IPS-15b (cell line): ENCODE measurements around the gene MAGI1.
A peak's percentile ranks its signal among the peaks of the same experiment; 100 is the strongest.

Experiments
- H3K27me3 ChIP-seq: one replicate; pipeline ENCODE4 v1.6.1; 2013; ENCODE audit warnings: low read length; ENCODE audit not compliant: control insufficient read depth, insufficient read depth
- H3K36me3 ChIP-seq: one replicate; pipeline ENCODE4 v1.6.1; 2013; ENCODE audit warnings: low read length; ENCODE audit not compliant: control insufficient read depth, insufficient read depth
- H3K4me1 ChIP-seq: one replicate; pipeline ENCODE4 v1.6.1; 2013; ENCODE audit warnings: mild to moderate bottlenecking, low read length; ENCODE audit not compliant: control insufficient read depth, insufficient read depth
- H3K4me3 ChIP-seq: one replicate; pipeline ENCODE4 v1.5.1; 2013; ENCODE audit warnings: low read depth, low read length
- H3K9ac ChIP-seq: one replicate; pipeline ENCODE4 v1.6.1; 2013; ENCODE audit warnings: low read depth, mild to moderate bottlenecking, low read length
- H3K9me3 ChIP-seq: one replicate; pipeline ENCODE4 v1.6.1; 2013; ENCODE audit warnings: mild to moderate bottlenecking, low read length; ENCODE audit not compliant: control insufficient read depth, insufficient read depth

MAGI1 gene

DNA sequence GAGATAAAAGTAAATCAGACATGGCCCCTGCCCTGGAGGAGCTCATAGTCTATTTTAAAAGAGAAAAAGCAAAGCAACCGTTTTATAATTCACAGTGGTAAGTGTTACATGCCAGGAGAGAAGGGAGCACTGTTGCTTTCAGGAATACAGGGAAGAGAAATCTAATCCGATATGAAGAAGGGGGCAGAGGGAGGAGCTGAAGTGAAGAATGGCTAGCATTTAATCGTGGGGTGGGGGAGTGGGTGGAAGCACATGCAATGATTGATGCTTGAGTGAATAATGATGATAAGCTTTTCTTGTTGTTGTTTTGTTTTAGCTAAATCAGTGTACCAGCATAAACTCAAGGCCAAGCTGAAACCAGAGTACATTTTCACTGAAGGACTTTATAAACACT, 629.5 kb downstream of the MAGI1 start:
- Histone ChIP-seq H3K9ac (no peak overlapping the region), H3K4me1 (peaks cover 4% of the 10 kb centered on the region), H3K36me3 (no peaks in the 10 kb centered on the region), H3K9me3 (no peaks in the 10 kb centered on the region), H3K27me3 (no peaks in the 10 kb centered on the region), H3K4me3 (no peak overlapping the region)

DNA sequence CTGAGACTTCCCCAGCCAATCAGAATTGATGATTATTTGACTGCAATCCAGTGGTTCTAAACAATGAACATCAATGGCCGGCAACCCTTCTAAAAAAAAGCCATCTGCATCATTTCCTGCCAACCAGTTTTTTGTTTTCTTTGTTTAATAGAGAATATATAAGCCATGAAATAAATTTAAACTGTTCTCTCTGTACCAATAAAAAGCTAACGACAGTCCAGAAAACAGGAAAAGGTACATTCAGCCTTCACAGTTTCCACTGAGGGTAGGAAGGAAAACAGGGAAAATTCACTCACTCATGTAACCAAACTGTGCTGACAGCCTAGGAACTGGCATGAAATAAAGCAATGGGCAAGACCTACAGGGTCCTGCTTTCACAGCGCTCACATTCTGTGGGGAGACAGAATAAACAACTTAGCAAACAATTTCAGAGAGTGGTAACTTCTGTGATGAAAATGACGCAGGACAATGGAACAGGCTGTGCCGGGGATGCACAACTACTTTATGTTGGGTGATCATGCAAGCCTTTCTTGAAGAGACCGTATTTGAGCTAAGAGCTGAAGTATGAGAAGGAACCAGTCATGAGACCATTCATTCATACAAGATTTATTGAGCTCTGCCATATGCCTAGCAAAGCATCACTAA, 630.1 kb downstream of the MAGI1 start:
- H3K4me3 ChIP-seq = no peak overlapping the region
- no peaks in the 10 kb centered on the region for H3K36me3 ChIP-seq
- H3K27me3 ChIP-seq = no peaks in the 10 kb centered on the region
- H3K9me3 ChIP-seq = no peaks in the 10 kb centered on the region
- no peak overlapping the region for H3K9ac ChIP-seq
- peaks cover 4% of the 10 kb centered on the region for H3K4me1 ChIP-seq

DNA sequence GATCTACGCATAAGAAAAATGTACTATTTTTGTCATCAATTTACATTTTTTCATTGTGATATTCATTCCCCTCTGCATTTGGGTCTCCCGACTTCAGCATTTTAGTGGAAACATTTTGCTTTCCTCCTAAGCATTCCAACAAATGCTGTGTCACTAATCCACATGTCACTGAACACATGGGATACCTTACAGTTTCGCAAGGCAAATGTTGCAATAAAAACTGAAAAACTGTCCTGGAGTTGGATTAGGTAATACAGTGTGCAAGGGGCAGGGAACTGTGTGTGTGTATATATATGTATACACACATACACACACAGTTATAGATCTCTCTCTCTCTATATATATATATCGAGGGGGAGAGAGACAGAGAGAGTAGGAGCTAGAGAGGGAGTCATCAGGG, 632.2 kb downstream of the MAGI1 start:
- H3K4me1 ChIP-seq = peaks cover 18% of the 10 kb centered on the region

DNA sequence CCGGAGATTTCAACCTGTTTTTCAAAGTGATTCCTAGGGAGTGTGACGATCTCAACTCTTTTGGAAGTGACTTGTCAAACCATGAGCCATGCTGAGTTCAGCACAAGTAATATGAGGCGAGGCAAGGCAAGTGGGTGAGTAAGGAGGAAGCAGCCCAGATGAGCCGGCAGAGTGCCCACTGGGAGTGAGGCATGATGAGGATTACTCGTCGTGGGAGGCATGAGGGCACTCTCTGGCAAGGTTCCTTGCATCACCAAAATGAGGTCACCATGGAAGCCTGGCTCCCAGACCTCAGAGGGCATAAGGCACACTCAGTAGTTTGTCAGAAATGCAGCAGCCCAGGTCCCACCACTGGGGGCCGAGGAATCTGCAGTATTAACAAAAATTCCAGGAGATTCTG, 636.1 kb downstream of the MAGI1 start:
- no peaks in the 10 kb centered on the region for H3K36me3 ChIP-seq
- H3K9ac ChIP-seq = no peak overlapping the region
- H3K4me3 ChIP-seq = no peak overlapping the region
- H3K9me3 ChIP-seq = no peaks in the 10 kb centered on the region
- peaks cover 32% of the 10 kb centered on the region for H3K4me1 ChIP-seq
- no peaks in the 10 kb centered on the region for H3K27me3 ChIP-seq

More for the DNA sequence above, 632.2 kb downstream of the MAGI1 start:
- Histone ChIP-seq H3K9ac (no peak overlapping the region), H3K27me3 (no peaks in the 10 kb centered on the region), H3K9me3 (no peaks in the 10 kb centered on the region), H3K4me3 (no peak overlapping the region), H3K36me3 (no peaks in the 10 kb centered on the region)

DNA sequence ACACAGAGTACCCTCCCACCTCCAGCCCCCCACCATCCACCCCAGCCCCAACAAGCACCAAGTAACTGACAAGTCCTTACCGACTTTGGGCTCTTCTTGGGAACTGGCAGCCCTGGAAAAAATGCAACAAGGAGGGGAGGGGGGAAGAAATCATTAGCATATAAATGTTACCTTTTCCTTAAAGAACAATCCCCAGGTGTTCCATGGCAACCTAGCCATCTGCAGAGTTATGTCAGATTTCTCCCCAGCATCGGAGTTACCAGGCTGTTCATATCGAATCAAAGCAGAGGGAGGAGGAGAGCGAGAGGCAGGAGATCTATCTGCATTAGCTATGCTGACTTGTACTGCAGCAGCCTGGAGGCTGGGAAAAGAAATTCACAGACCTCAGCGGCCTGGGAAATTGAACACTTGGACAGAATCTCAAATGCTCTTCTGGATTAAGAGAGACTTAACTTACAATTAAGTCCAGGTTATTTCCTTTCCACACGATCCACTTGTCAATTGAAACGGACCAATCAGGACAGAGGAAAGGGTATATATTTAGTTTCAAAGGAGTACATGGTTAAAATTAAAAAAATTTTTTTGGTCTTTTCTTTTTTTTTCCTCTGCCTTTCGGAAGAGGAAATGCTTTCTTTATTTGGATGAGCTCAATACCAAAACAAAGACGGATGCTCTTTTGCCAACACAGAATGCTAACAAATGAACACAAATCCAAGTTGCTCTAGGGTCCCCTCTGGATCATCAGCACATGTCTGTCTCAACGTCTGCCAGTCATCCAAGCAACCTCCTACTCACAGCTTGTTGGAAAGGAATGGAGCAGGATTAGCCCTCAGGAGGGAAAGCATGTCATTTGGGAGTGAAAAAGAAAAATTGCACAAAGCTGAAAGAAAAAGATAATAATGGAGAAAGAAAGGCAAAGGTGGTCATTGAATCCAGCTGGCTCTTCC, 637.1 kb downstream of the MAGI1 start:
- H3K27me3 ChIP-seq = no peaks in the 10 kb centered on the region
- H3K9ac ChIP-seq = no peak overlapping the region
- H3K9me3 ChIP-seq = no peaks in the 10 kb centered on the region
- H3K36me3 ChIP-seq = no peaks in the 10 kb centered on the region
- H3K4me1 ChIP-seq = peaks cover 32% of the 10 kb centered on the region
- H3K4me3 ChIP-seq = peak overlapping the region; percentile 41

DNA sequence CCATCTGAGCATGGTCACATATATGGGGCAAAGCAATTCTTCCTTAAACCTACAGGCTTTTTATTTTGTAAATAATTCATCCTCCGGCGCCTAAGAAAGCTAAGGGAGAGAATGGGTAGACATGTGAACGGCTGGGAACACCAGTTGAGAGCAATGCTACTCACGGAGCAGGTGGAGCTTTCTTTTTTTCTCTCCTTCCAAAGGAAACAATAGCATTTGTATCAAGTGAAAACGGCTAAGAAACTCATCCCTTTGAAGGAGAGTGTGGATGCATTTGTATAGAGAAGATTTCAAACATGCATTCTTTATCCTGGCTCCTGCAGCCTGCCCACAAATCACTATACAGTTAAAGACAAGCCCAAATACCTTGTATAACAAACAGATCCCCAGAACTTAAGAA, 637.8 kb downstream of the MAGI1 start:
- Histone ChIP-seq H3K9ac (no peak overlapping the region), H3K4me3 (peak overlapping the region; percentile 9), H3K36me3 (no peaks in the 10 kb centered on the region), H3K27me3 (no peaks in the 10 kb centered on the region), H3K9me3 (no peaks in the 10 kb centered on the region), H3K4me1 (peaks cover 32% of the 10 kb centered on the region)

DNA sequence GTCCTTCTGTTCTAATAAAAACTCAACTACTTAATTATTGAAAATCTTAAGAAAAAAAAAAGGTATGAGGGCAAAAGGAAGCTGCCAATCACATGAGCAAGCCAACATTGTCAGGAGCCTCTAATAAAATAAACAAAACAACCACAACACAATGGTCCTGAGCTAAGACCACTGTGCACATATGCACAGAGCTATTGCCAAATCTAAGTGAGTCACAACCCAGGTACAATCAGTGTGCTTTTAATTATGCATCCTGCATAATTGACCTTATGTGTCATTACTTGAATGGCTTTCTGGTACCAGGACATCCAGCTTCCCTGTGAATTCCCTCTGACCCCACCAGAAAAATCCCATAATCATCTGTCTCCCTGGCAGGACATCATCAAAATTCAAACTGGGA, 639.8 kb downstream of the MAGI1 start:
- Histone ChIP-seq H3K9ac (no peak overlapping the region), H3K9me3 (no peaks in the 10 kb centered on the region), H3K27me3 (no peaks in the 10 kb centered on the region), H3K36me3 (no peaks in the 10 kb centered on the region), H3K4me1 (peaks cover 32% of the 10 kb centered on the region), H3K4me3 (no peak overlapping the region)

DNA sequence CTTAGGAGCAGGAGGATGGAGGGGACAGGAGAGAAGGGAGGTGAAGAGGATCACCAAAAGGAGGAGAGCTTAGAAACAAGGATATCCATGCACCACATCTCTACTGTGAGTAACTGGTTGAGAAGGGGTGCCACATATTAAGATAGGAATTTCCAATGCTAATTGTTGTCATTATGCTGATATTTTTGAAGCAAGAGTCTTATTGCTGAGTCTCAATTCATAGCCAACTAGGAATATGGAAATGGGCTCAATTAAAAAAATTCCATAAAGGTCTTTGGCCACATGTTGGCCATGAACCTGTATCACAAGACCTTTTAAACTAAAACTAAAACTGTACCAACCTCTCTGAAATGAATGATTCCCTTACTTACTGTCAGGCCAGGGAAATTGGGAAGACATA, 642.6 kb downstream of the MAGI1 start:
- Histone ChIP-seq H3K36me3 (no peaks in the 10 kb centered on the region), H3K4me1 (peaks cover 27% of the 10 kb centered on the region), H3K9ac (no peak overlapping the region), H3K9me3 (no peaks in the 10 kb centered on the region), H3K27me3 (no peaks in the 10 kb centered on the region), H3K4me3 (no peak overlapping the region)

DNA sequence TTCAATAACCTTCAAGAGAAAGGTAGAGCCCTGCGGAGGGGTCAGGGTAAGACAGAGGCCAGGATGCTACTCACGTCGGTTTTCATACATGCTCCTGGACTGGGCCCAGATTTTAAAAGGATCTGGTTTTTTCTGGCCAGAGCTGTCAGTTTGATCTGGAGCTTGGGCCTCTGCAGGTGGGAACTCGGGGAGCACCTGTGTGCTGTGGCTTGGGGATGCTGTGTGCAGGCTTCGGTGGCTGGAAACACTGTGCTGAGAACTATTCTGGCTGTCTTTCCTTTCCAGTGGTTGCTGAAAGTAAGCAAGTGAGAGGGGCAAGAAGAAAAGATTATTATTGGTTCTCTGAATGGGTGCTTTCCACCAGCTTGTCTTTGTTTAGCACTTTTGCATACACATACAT, 647.6 kb downstream of the MAGI1 start:
- no peaks in the 10 kb centered on the region for H3K9me3 ChIP-seq
- no peak overlapping the region for H3K9ac ChIP-seq
- H3K36me3 ChIP-seq = peaks cover 8% of the 10 kb centered on the region
- no peaks in the 10 kb centered on the region for H3K27me3 ChIP-seq
- H3K4me3 ChIP-seq = no peak overlapping the region
- H3K4me1 ChIP-seq = peaks cover 10% of the 10 kb centered on the region

DNA sequence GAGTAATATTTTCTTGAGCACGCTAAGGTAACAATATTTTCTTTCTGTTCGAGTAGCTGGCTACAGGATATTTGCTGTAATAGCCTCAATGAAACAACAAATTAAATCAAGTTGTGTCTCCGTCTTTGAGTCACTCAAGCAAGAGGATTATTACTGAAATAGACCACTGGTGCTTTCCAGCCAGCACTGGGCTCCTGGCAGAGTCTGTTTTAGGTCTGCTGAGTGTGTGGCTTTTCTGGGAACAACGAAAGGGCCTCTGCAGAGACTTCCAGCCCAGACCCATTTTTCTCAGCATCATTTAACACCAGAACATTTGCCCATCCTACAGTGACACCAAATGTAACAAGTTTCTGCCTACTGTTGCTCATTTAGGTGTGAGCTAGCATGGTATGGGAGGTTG, 652.9 kb downstream of the MAGI1 start:
- no peaks in the 10 kb centered on the region for H3K27me3 ChIP-seq
- peaks cover 15% of the 10 kb centered on the region for H3K36me3 ChIP-seq
- no peaks in the 10 kb centered on the region for H3K4me1 ChIP-seq
- H3K9ac ChIP-seq = no peak overlapping the region
- no peaks in the 10 kb centered on the region for H3K9me3 ChIP-seq
- H3K4me3 ChIP-seq = no peak overlapping the region

DNA sequence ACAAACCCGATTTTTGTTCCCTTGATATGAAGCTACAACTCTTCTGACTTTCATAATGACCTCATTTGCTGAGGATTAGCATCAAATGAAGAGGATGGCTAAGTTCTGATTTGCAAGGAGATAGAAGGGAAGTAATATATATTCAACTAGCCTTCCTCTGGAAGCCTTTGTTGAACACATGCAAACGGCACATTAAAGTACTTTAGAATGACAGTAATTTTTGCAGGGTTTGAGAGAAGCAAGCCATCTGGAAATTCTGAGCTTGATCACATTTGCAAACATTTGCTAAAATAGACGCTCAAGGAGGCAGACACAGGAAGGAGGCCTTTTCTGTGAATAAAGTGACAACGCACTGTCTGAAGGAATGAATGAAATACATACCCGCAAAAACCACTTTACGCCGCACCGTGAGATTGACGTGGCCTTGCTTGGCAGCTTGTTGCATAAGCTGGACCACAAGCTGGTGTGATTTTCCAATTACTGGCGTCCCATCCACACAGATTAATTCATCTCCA, 657.2 kb downstream of the MAGI1 start:
- no peaks in the 10 kb centered on the region for H3K9me3 ChIP-seq
- H3K36me3 ChIP-seq = peaks cover 13% of the 10 kb centered on the region
- no peak overlapping the region for H3K9ac ChIP-seq
- H3K4me1 ChIP-seq = no peaks in the 10 kb centered on the region
- no peak overlapping the region for H3K4me3 ChIP-seq
- H3K27me3 ChIP-seq = no peaks in the 10 kb centered on the region

DNA sequence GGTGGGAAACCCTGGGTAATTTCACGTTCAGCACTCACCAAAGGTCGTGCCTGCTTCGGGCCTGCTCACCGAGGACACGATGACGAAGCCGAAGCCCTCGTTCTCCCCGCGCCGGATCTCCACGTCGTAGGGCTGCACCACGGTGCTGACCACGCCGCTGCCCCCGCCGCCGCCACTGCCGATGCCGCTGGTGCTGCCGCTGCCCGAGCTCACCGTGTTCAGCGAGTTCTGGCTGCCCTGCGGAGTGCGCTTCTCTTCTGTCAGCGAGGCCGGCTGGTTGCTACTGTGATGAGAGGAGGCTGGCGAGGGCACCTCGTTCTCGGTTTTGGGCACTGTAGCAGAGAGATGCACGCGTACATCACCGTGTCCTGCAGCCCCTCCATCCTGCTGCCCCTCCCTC, 659.5 kb downstream of the MAGI1 start:
- H3K4me1 ChIP-seq = no peaks in the 10 kb centered on the region
- peaks cover 13% of the 10 kb centered on the region for H3K36me3 ChIP-seq
- H3K27me3 ChIP-seq = no peaks in the 10 kb centered on the region
- H3K4me3 ChIP-seq = no peak overlapping the region
- H3K9ac ChIP-seq = no peak overlapping the region
- H3K9me3 ChIP-seq = no peaks in the 10 kb centered on the region
